ENCODE results near the gene ELOVL2.

The ELOVL2 gene

GRCh38 chr6:10976571-10976970, 67.5 kb downstream of the ELOVL2 start:
- no peak for DNase-seq

- no peak for DNase-seq
Measured at GRCh38 chr6:10972196-10972595, 71.9 kb downstream of the ELOVL2 start.

GRCh38 chr6:10970731-10971130, 73.4 kb downstream of the ELOVL2 start:
- DNase-seq, result no peak

- no peak for DNase-seq
Measured at GRCh38 chr6:10968776-10969175, 75.3 kb downstream of the ELOVL2 start.

- no peak for DNase-seq
Measured at GRCh38 chr6:10964684-10965083, 79.4 kb downstream of the ELOVL2 start.

- DNase-seq, result no peak
Measured at GRCh38 chr6:10963113-10963512, 81.0 kb downstream of the ELOVL2 start.

GRCh38 chr6:10962673-10963072, 81.4 kb downstream of the ELOVL2 start:
- peak; percentile 45 to 77 (median 62) for DNase-seq

- no peak for DNase-seq
Measured at GRCh38 chr6:10961837-10962236, 82.3 kb downstream of the ELOVL2 start.

GRCh38 chr6:10960171-10960570, 83.9 kb downstream of the ELOVL2 start:
- no peak for DNase-seq

GRCh38 chr6:10957414-10957886, 86.7 kb downstream of the ELOVL2 start:
- DNase-seq, result no peak

- DNase-seq, result no peak
Measured at GRCh38 chr6:10956776-10957175, 87.3 kb downstream of the ELOVL2 start.

- DNase-seq, result peak; percentile 79 to 84 (median 82)
Measured at GRCh38 chr6:10954590-10955010, 89.5 kb downstream of the ELOVL2 start.

- peak; percentile 19 to 38 (median 32) for DNase-seq
Measured at GRCh38 chr6:10951675-10952282, 92.3 kb downstream of the ELOVL2 start.

GRCh38 chr6:10949579-10950490, 94.3 kb downstream of the ELOVL2 start:
- DNase-seq, result no peak

GRCh38 chr6:10947966-10948365, 96.1 kb downstream of the ELOVL2 start:
- DNase-seq, result no peak

GRCh38 chr6:10945845-10946244, 98.3 kb downstream of the ELOVL2 start:
- no peak for DNase-seq

GRCh38 chr6:10939840-10940239, 104.3 kb downstream of the ELOVL2 start:
- no peak for DNase-seq

GRCh38 chr6:10933126-10933525, 111.0 kb downstream of the ELOVL2 start:
- DNase-seq, result no peak
